ENCODE data around the gene RPL37A.

GRCh38 chr2:216546641-216547403, 48.2 kb downstream of the RPL37A start:
- TF ChIP-seq TAF1 (IDR thresholded peaks at IDR 0.05; ENCODE audit: low read depth, low read length) (no peak), POLR2A (IDR thresholded peaks at IDR 0.05; ENCODE audit: low read depth, low read length) (no peak)
